Activated CD4-positive, alpha-beta T cell treated with anti-CD3 and anti-CD28 coated beads, Interleukin-2, Interleukin-4, amounts not matched to agents 100 ng/mL and 50 ng/mL, durations not matched to agents 16 hours and 8 hours (primary cell): ENCODE results near the gene TEX55.
"Not testable (repeated sequence)": the region's sequence is repeated elsewhere in the genome, so short reads cannot be mapped to it uniquely, and the experiment has no call there.

Experiments
- DNase-seq: peaks from one replicate; pipeline ENCODE4 v3.0.0-alpha.2; 2020; ENCODE audit warnings: low spot score

TEX55 gene

GRCh38 chr3:119145500-119146167, at the start of gene TEX55:
Gene TEX55 (plus strand): TSS chr3:119146165. CDS start chr3:119146190, 25 bp downstream.
- DNase-seq: peak; percentile 24

GRCh38 chr3:119098003-119098402, 48.0 kb upstream of the TEX55 start:
- no peak for DNase-seq

GRCh38 chr3:119098619-119099222, 47.2 kb upstream of the TEX55 start:
- DNase-seq: peak; percentile 53

GRCh38 chr3:119099785-119100184, 46.2 kb upstream of the TEX55 start:
- DNase-seq: no peak

GRCh38 chr3:119104031-119104430, 41.9 kb upstream of the TEX55 start:
- DNase-seq: no peak

- DNase-seq: not testable (repeated sequence)
Measured at GRCh38 chr3:119118330-119118729, 27.6 kb upstream of the TEX55 start.

GRCh38 chr3:119120480-119120879, 25.5 kb upstream of the TEX55 start:
- DNase-seq: no peak

- no peak for DNase-seq
Measured at GRCh38 chr3:119122350-119122749, 23.6 kb upstream of the TEX55 start.

- DNase-seq: no peak
Measured at GRCh38 chr3:119125342-119125741, 20.6 kb upstream of the TEX55 start.

- DNase-seq: no peak
Measured at GRCh38 chr3:119125742-119126504, 20.0 kb upstream of the TEX55 start.

- DNase-seq: not testable (repeated sequence)
Measured at GRCh38 chr3:119130291-119130690, 15.7 kb upstream of the TEX55 start.

- not testable (repeated sequence) for DNase-seq
Measured at GRCh38 chr3:119132291-119132690, 13.7 kb upstream of the TEX55 start.

- DNase-seq: not testable (repeated sequence)
Measured at GRCh38 chr3:119139360-119139759, 6.6 kb upstream of the TEX55 start.

- no peak for DNase-seq
Measured at GRCh38 chr3:119140466-119140865, 5.5 kb upstream of the TEX55 start.

GRCh38 chr3:119145128-119145499, 851 bp upstream of the TEX55 start:
- DNase-seq: no peak

GRCh38 chr3:119146578-119147375, 812 bp downstream of the TEX55 start:
- DNase-seq: no peak

GRCh38 chr3:119147494-119147893, 1.5 kb downstream of the TEX55 start:
- DNase-seq: no peak

- no peak for DNase-seq
Measured at GRCh38 chr3:119148493-119149180, 2.7 kb downstream of the TEX55 start.

GRCh38 chr3:119149484-119149883, 3.5 kb downstream of the TEX55 start:
- peak; percentile 10 for DNase-seq

GRCh38 chr3:119156868-119157267, 10.9 kb downstream of the TEX55 start:
- DNase-seq: no peak

GRCh38 chr3:119157971-119158370, 12.0 kb downstream of the TEX55 start:
- no peak for DNase-seq

- DNase-seq: no peak
Measured at GRCh38 chr3:119160361-119160760, 14.4 kb downstream of the TEX55 start.
